H9 (cell line): ENCODE measurements around the gene CATSPER1. TPM values are rescaled to one million over a fixed set of nuclear protein-coding genes. Genes with fewer than 3 reads are reported as not detected.

ENCODE experiments used
- DNase-seq: peaks from one replicate; pipeline ENCODE4 v3.0.0-alpha.2; 2017
- H2AFZ ChIP-seq: one replicate; pipeline ENCODE4 v1.6.1; 2013; ENCODE audit warnings: mild to moderate bottlenecking, low read length, control low read depth, moderate library complexity
- H2AK5ac ChIP-seq: 2 replicates; pipeline ENCODE4 v1.6.1; 2013; ENCODE audit warnings: low read length, control low read depth, mixed read lengths; ENCODE audit not compliant: insufficient read length
- H2BK120ac ChIP-seq: one replicate; pipeline ENCODE4 v1.6.1; 2013; ENCODE audit warnings: low read depth, mild to moderate bottlenecking, low read length, control low read depth, inconsistent platforms; ENCODE audit not compliant: poor library complexity, severe bottlenecking
- H2BK12ac ChIP-seq: 2 replicates; pipeline ENCODE4 v1.6.1; 2013; ENCODE audit warnings: low read length, control low read depth, mixed read lengths, low read depth; ENCODE audit not compliant: insufficient read length
- H2BK15ac ChIP-seq: 2 replicates; pipeline ENCODE4 v1.6.1; 2013; ENCODE audit warnings: low read depth, low read length, control low read depth
- H2BK20ac ChIP-seq: one replicate; pipeline ENCODE4 v1.6.1; 2013; ENCODE audit warnings: low read depth, mild to moderate bottlenecking, low read length, control low read depth, inconsistent platforms; ENCODE audit not compliant: poor library complexity, severe bottlenecking
- H2BK5ac ChIP-seq: 2 replicates; pipeline ENCODE4 v1.6.1; 2013; ENCODE audit warnings: low read length, control low read depth, mixed read lengths; ENCODE audit not compliant: insufficient read length
- H3K14ac ChIP-seq: 2 replicates; pipeline ENCODE4 v1.6.1; 2013; ENCODE audit warnings: low read length, control low read depth; ENCODE audit not compliant: insufficient read depth
- H3K18ac ChIP-seq: 2 replicates; pipeline ENCODE4 v1.6.1; 2013; ENCODE audit warnings: low read depth, mild to moderate bottlenecking, mixed read lengths, low read length, control low read depth; ENCODE audit not compliant: insufficient read length
- H3K23ac ChIP-seq: 2 replicates; pipeline ENCODE4 v1.6.1; 2013; ENCODE audit warnings: low read length, control low read depth, mixed read lengths, low read depth; ENCODE audit not compliant: insufficient read length
- H3K23me2 ChIP-seq: 2 replicates; pipeline ENCODE4 v1.6.1; 2013; ENCODE audit warnings: low read depth, mild to moderate bottlenecking, mixed read lengths, low read length, control low read depth; ENCODE audit not compliant: insufficient read length, poor library complexity, severe bottlenecking
- H3K27ac ChIP-seq: 2 replicates; pipeline ENCODE4 v1.5.1; 2013; ENCODE audit warnings: low read length, control low read depth, mixed read lengths, low read depth; ENCODE audit not compliant: insufficient read length
- H3K27me3 ChIP-seq: 2 replicates; pipeline ENCODE4 v1.6.1; 2013; ENCODE audit warnings: low read length, control low read depth, inconsistent platforms; ENCODE audit not compliant: insufficient read depth
- H3K4ac ChIP-seq: 2 replicates; pipeline ENCODE4 v1.6.1; 2013; ENCODE audit warnings: low read depth, mild to moderate bottlenecking, control low read depth, inconsistent platforms, low read length, moderate library complexity
- H3K4me1 ChIP-seq: 2 replicates; pipeline ENCODE4 v1.6.1; 2013; ENCODE audit warnings: low read length, control low read depth, inconsistent platforms; ENCODE audit not compliant: insufficient read depth
- H3K4me2 ChIP-seq: 2 replicates; pipeline ENCODE4 v1.6.1; 2013; ENCODE audit warnings: low read length, control low read depth, mixed read lengths; ENCODE audit not compliant: insufficient read length, insufficient read depth
- H3K56ac ChIP-seq: 2 replicates; pipeline ENCODE4 v1.6.1; 2013; ENCODE audit warnings: low read depth, mild to moderate bottlenecking, mixed read lengths, low read length, control low read depth; ENCODE audit not compliant: insufficient read length
- H3K79me1 ChIP-seq: 2 replicates; pipeline ENCODE4 v1.6.1; 2013; ENCODE audit warnings: low read depth, mild to moderate bottlenecking, moderate library complexity, low read length, control low read depth, inconsistent platforms; ENCODE audit not compliant: insufficient read depth, poor library complexity, severe bottlenecking
- H3K79me2 ChIP-seq: 2 replicates; pipeline ENCODE4 v1.6.1; 2013; ENCODE audit warnings: low read length, control low read depth, inconsistent platforms; ENCODE audit not compliant: insufficient read depth
- H3K9ac ChIP-seq: 2 replicates; pipeline ENCODE4 v1.6.1; 2013; ENCODE audit warnings: low read length, control low read depth, mixed read lengths; ENCODE audit not compliant: insufficient read length; ENCODE audit errors: extremely low read depth
- H3K9me3 ChIP-seq: one replicate; pipeline ENCODE4 v1.6.1; 2013; ENCODE audit warnings: low read depth, low read length, inconsistent platforms; ENCODE audit not compliant: control insufficient read depth
- H3T11ph ChIP-seq: one replicate; pipeline ENCODE4 v1.6.1; 2013; ENCODE audit warnings: mild to moderate bottlenecking, low read length, control low read depth, inconsistent platforms
- H4K20me1 ChIP-seq: one replicate; pipeline ENCODE4 v1.6.1; 2013; ENCODE audit not compliant: control insufficient read depth, insufficient read length, insufficient read depth
- H4K5ac ChIP-seq: 2 replicates; pipeline ENCODE4 v1.6.1; 2013; ENCODE audit warnings: low read depth, mild to moderate bottlenecking, mixed read lengths, low read length, control low read depth; ENCODE audit not compliant: insufficient read length
- H4K8ac ChIP-seq: replicated peaks from 2 replicates; pipeline ENCODE4 v1.6.1; 2013; ENCODE audit warnings: low read length, control low read depth, mixed read lengths, low read depth; ENCODE audit not compliant: insufficient read length
- H4K91ac ChIP-seq: 2 replicates; pipeline ENCODE4 v1.6.1; 2013; ENCODE audit warnings: low read depth, mild to moderate bottlenecking, moderate library complexity, mixed read lengths, low read length, control low read depth; ENCODE audit not compliant: insufficient read length
- H3K27ac Mint-ChIP-seq, 3 experiments: 2 replicates in 2 of 3; 3 replicates in 1 of 3; pipeline ENCODE4 v1.8.0; 2020 to 2021; ENCODE audit warnings: mixed read lengths in 3 of 3, mild to moderate bottlenecking in 1 of 3, moderate library complexity in 1 of 3
- H3K27me3 Mint-ChIP-seq: 2 replicates; pipeline ENCODE4 v1.8.0; 2021; ENCODE audit warnings: low read depth, mild to moderate bottlenecking, moderate library complexity, mixed read lengths
- H3K36me3 Mint-ChIP-seq, 3 experiments: 2 replicates in 2 of 3; 3 replicates in 1 of 3; pipeline ENCODE4 v1.8.0; 2020 to 2021; ENCODE audit warnings: low read depth in 3 of 3, mixed read lengths in 3 of 3; ENCODE audit not compliant: insufficient read depth in 1 of 3
- H3K4me1 Mint-ChIP-seq, 2 experiments: 2 replicates each; pipeline ENCODE4 v1.8.0; 2020; ENCODE audit warnings: mixed read lengths in 2 of 2
- H3K4me3 Mint-ChIP-seq, 2 experiments: 2 replicates in 1 of 2; 3 replicates in 1 of 2; pipeline ENCODE4 v1.8.0; 2020 to 2021; ENCODE audit warnings: mild to moderate bottlenecking in 2 of 2, mixed read lengths in 2 of 2, moderate library complexity in 1 of 2
- H3K9me3 Mint-ChIP-seq, 2 experiments: 2 replicates in 1 of 2; 3 replicates in 1 of 2; pipeline ENCODE4 v1.8.0; 2020; ENCODE audit warnings: mild to moderate bottlenecking in 2 of 2, mixed read lengths in 2 of 2, moderate library complexity in 1 of 2
- CTCF ChIP-seq: fragments of 200-600 bp; sonication (generic); conservative IDR thresholded peaks from 3 replicates; pipeline ENCODE4 v1.8.0; 2021; ENCODE audit warnings: antibody characterized with exemption, mild to moderate bottlenecking
- WGBS: extraction: QIAGEN DNeasy Blood & Tissue Kit; methylation state at CpG from one replicate; pipeline ENCODE4 v1.1.7; 2013; ENCODE audit warnings: missing lambda C conversion rate, low lambda C conversion rate, mixed read lengths; ENCODE audit not compliant: insufficient read length; ENCODE audit errors: extremely low coverage; 5-methylcytosine and 5-hydroxymethylcytosine counted together
- total RNA-seq: library from RNA; stranded (reverse); gene quantifications from 2 replicates; pipeline ENCODE4 v1.2.1, GENCODE V29; 2021

The CATSPER1 gene
- total RNA-seq, 1 experiment from 2014 or later: not detected

GRCh38 chr11:66022401-66023185 is 3.7 kb downstream of the CATSPER1 start:
- WGBS: no CpG with 5 or more reads among the region's 46 CpGs
- H3K4ac ChIP-seq: no peak overlapping the region
- no peak overlapping the region for H4K5ac ChIP-seq
- no peak overlapping the region for H2BK15ac ChIP-seq
- no peak overlapping the region for H3K27ac ChIP-seq
- H3K56ac ChIP-seq: no peak overlapping the region
- Mint-ChIP-seq H3K4me3 (no peak overlapping the region; a peak in 1 of 5 replicates), H3K36me3 (no peaks in the 10 kb centered on the region; a peak in 1 of 7 replicates), H3K27me3 (peaks cover 44% of the 10 kb centered on the region), H3K4me1 (peaks cover 0 to 3% of the 10 kb centered on the region in 2 experiments; a peak in 3 of 4 replicates), H3K27ac (no peak overlapping the region), H3K9me3 (no peaks in the 10 kb centered on the region; a peak in 1 of 5 replicates)
- H2BK12ac ChIP-seq: no peak overlapping the region
- H3K23me2 ChIP-seq: no peaks in the 10 kb centered on the region
- H3T11ph ChIP-seq: no peak overlapping the region
- TF ChIP-seq CTCF: peak; percentile 97
- H2BK120ac ChIP-seq: no peak overlapping the region
- no peaks in the 10 kb centered on the region for H3K9me3 ChIP-seq
- no peak overlapping the region for H3K14ac ChIP-seq
- no peak overlapping the region for H3K4me2 ChIP-seq
- no peak overlapping the region for H2BK5ac ChIP-seq
- no peaks in the 10 kb centered on the region for H4K20me1 ChIP-seq
- peak; percentile 89 for DNase-seq
- H4K91ac ChIP-seq: no peak overlapping the region
- no peaks in the 10 kb centered on the region for H3K4me1 ChIP-seq
- no peaks in the 10 kb centered on the region for H3K79me1 ChIP-seq
- no peak overlapping the region for H3K9ac ChIP-seq
- no peak overlapping the region for H2AK5ac ChIP-seq
- no peaks in the 10 kb centered on the region; the same call in 1 of the 2 replicates for H3K27me3 ChIP-seq
- no peak overlapping the region for H2AFZ ChIP-seq
- H2BK20ac ChIP-seq: no peak overlapping the region
- H4K8ac ChIP-seq: no peak overlapping the region
- H3K18ac ChIP-seq: no peak overlapping the region
- no peaks in the 10 kb centered on the region for H3K79me2 ChIP-seq
- no peak overlapping the region for H3K23ac ChIP-seq
